ENCODE results near the gene CFAP299. TPM values are rescaled to one million over a fixed set of nuclear protein-coding genes. Genes with fewer than 3 reads are reported as not detected.

CFAP299 gene
- total and polyA plus RNA-seq, 7 donors: 1.4 TPM; not detected in 6

- DNase-seq: no peak
- H3K27me3 ChIP-seq: no peaks in the 10 kb centered on the region
- no peaks in the 10 kb centered on the region for H3K36me3 ChIP-seq
- intact Hi-C loops (cut with DNase I): no loop called here
- H3K27ac ChIP-seq: no peak overlapping the region
- no peak overlapping the region for H3K4me3 ChIP-seq
- WGBS, 2 donors: 84 to 85% methylated on average over 1 of the region's 1 CpG
- H3K4me1 ChIP-seq: no peaks in the 10 kb centered on the region
- TF ChIP-seq EP300 (IDR thresholded peaks at IDR 0.05) (no peak), POLR2A (IDR thresholded peaks at IDR 0.05) (no peak), POLR2AphosphoS5 (IDR thresholded peaks at IDR 0.05) (no peak), CTCF (IDR thresholded peaks at IDR 0.05) (no peak)
- peaks cover 0 to 6% (median 0%) of the 10 kb centered on the region in 4 donors for H3K9me3 ChIP-seq
These were observed 160.3 kb downstream of the CFAP299 start for GRCh38 chr4:80495865-80496264.

- Histone ChIP-seq H3K27ac (no peak overlapping the region), H3K4me3 (no peak overlapping the region), H3K36me3 (no peaks in the 10 kb centered on the region), H3K27me3 (no peaks in the 10 kb centered on the region), H3K4me1 (no peaks in the 10 kb centered on the region), H3K9me3 (peaks cover 0 to 6% (median 0%) of the 10 kb centered on the region in 4 donors)
- intact Hi-C loops (cut with DNase I): no loop called here
- TF ChIP-seq EP300 (IDR thresholded peaks at IDR 0.05) (no peak), POLR2AphosphoS5 (IDR thresholded peaks at IDR 0.05) (no peak), POLR2A (IDR thresholded peaks at IDR 0.05) (no peak), CTCF (IDR thresholded peaks at IDR 0.05) (no peak)
- DNase-seq: no peak
- 92 to 93% methylated on average over 1 of the region's 1 CpG for WGBS, 2 donors
These were observed 163.2 kb downstream of the CFAP299 start for GRCh38 chr4:80498725-80499124.

- TF ChIP-seq EP300 (IDR thresholded peaks at IDR 0.05) (no peak), CTCF (IDR thresholded peaks at IDR 0.05) (no peak), POLR2AphosphoS5 (IDR thresholded peaks at IDR 0.05) (no peak), POLR2A (IDR thresholded peaks at IDR 0.05) (no peak)
- 35 to 65% methylated on average over 4 of the region's 4 CpGs for WGBS, 2 donors
- no peaks in the 10 kb centered on the region for H3K36me3 ChIP-seq
These were observed 165.1 kb downstream of the CFAP299 start for GRCh38 chr4:80500613-80501012.

GRCh38 chr4:80507077-80507476 is 171.5 kb downstream of the CFAP299 start:
- Histone ChIP-seq H3K27ac (no peak overlapping the region), H3K4me3 (no peak overlapping the region), H3K9me3 (no peaks in the 10 kb centered on the region), H3K27me3 (no peaks in the 10 kb centered on the region), H3K4me1 (no peaks in the 10 kb centered on the region), H3K36me3 (no peaks in the 10 kb centered on the region)
- TF ChIP-seq POLR2AphosphoS5 (IDR thresholded peaks at IDR 0.05) (no peak), CTCF (IDR thresholded peaks at IDR 0.05) (no peak), POLR2A (IDR thresholded peaks at IDR 0.05) (no peak), EP300 (IDR thresholded peaks at IDR 0.05) (no peak)
- WGBS, 2 donors: 42 to 80% methylated on average over 1 of the region's 1 CpG
- intact Hi-C loops (cut with DNase I): no loop called here
- no peak for DNase-seq

More at GRCh38 chr4:80500613-80501012, 165.1 kb downstream of the CFAP299 start:
- H3K27me3 ChIP-seq: no peaks in the 10 kb centered on the region
- no peak overlapping the region for H3K4me3 ChIP-seq
- DNase-seq: no peak
- no peaks in the 10 kb centered on the region for H3K4me1 ChIP-seq
- no peak overlapping the region for H3K27ac ChIP-seq
- intact Hi-C loops (cut with DNase I): no loop called here
- peaks cover 0 to 6% (median 0%) of the 10 kb centered on the region in 4 donors for H3K9me3 ChIP-seq

GRCh38 chr4:80507507-80507906 is 172.0 kb downstream of the CFAP299 start:
- H3K27me3 ChIP-seq: no peaks in the 10 kb centered on the region
- WGBS, 2 donors: 31 to 66% methylated on average over 1 of the region's 1 CpG
- no peak overlapping the region for H3K4me3 ChIP-seq
- no peaks in the 10 kb centered on the region for H3K4me1 ChIP-seq
- no peak overlapping the region for H3K27ac ChIP-seq
- no peak for DNase-seq
- intact Hi-C loops (cut with DNase I): no loop called here
- TF ChIP-seq CTCF (IDR thresholded peaks at IDR 0.05): no peak
- no peak for TF ChIP-seq EP300 (IDR thresholded peaks at IDR 0.05)
- no peak for TF ChIP-seq POLR2A (IDR thresholded peaks at IDR 0.05)
- no peak for TF ChIP-seq POLR2AphosphoS5 (IDR thresholded peaks at IDR 0.05)
- no peaks in the 10 kb centered on the region for H3K36me3 ChIP-seq
- no peaks in the 10 kb centered on the region for H3K9me3 ChIP-seq
